Motor neuron (in vitro differentiated cells): ENCODE data around the gene COL25A1. TPM values are rescaled to one million over a fixed set of nuclear protein-coding genes. Genes with fewer than 3 reads are reported as not detected.
"Not testable (repeated sequence)": the region's sequence is repeated elsewhere in the genome, so short reads cannot be mapped to it uniquely, and the experiment has no call there.

Experiments used
- ATAC-seq, 8 experiments: fragments of 200-7000 bp; cut with Tn5 transposase; replicated peaks in 6 of 8; 2 replicates each; pipeline ENCODE4 v1.8.0; 2021; ENCODE audit warnings: mild to moderate bottlenecking in 8 of 8, moderate library complexity in 8 of 8
- H3K27ac ChIP-seq, 2 donors: fragments of 250-450 bp; sonication (Bioruptor Pico); 2 replicates each; pipeline ENCODE4 v1.9.0; 2021; ENCODE audit warnings: antibody characterized with exemption in 2 of 2, mild to moderate bottlenecking in 2 of 2, moderate library complexity in 1 of 2
- H3K4me1 ChIP-seq, 2 donors: fragments of 250-450 bp; sonication (Bioruptor Pico); replicated peaks in 1 of 2; 2 replicates each; pipeline ENCODE4 v1.6.1; 2021; ENCODE audit warnings: antibody characterized with exemption in 2 of 2, mild to moderate bottlenecking in 2 of 2, moderate library complexity in 1 of 2
- H3K4me3 ChIP-seq, 5 donors: fragments of 250-450 bp; sonication (Bioruptor Pico); 2 replicates each; pipeline ENCODE4 v1.9.0; 2021; ENCODE audit warnings: antibody characterized with exemption in 5 of 5, mild to moderate bottlenecking in 5 of 5, moderate library complexity in 4 of 5
- WGBS, 10 experiments: fragments of 450-650 bp; shearing (Covaris generic); methylation state at CpG; one replicate each; pipeline ENCODE4 v1.0.0; 2022; 5-methylcytosine and 5-hydroxymethylcytosine counted together
- in situ Hi-C, 9 experiments: fragments of 400-800 bp; cut with MboI; loops; one replicate each; pipeline ENCODE4 v1.15.0; 2021; ENCODE audit warnings: low sequenced_read_pairs in 9 of 9, low pct_unique_long_range_greater_than_20kb in 2 of 9; ENCODE audit not compliant: unreplicated experiment in 9 of 9
- total RNA-seq, 8 experiments: library from RNA; unstranded; fragments of 300-600 nt; gene quantifications; 2 replicates each; pipeline versions ENCODE4 v1.2.3 to v1.2.4, GENCODE V29; 2022

Gene COL25A1
- total RNA-seq, 8 experiments from 2014 or later: 1.3 to 15.1 (median 2.7) TPM

DNA sequence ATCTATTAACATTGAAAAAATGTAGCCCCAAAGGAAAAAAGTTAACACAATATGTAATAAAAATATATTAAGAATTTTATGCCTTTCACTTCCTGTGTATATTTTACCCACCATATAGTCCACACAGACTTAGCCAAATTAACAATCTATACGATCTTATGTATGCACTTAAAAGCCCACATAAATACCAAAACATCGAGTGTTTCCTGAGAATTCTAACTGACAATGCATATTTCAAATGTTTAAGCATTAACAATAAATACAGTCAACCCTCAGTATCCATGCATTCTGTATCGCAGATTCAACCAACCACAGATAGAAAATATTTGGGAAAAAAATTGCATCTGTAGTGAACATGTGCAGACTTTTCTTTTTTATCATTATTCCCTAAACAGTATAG lies 226.8 kb downstream of the COL25A1 start:
- Histone ChIP-seq H3K4me1 (peaks cover 6 to 11% of the 10 kb centered on the region in 2 donors), H3K27ac (no peak overlapping the region), H3K4me3 (no peak overlapping the region)
- WGBS, 10 experiments: 53 to 100% (median 89%) methylated on average over 2 to 3 of the region's 3 CpGs
- in situ Hi-C loops: no loop called here
- no peak for ATAC-seq

DNA sequence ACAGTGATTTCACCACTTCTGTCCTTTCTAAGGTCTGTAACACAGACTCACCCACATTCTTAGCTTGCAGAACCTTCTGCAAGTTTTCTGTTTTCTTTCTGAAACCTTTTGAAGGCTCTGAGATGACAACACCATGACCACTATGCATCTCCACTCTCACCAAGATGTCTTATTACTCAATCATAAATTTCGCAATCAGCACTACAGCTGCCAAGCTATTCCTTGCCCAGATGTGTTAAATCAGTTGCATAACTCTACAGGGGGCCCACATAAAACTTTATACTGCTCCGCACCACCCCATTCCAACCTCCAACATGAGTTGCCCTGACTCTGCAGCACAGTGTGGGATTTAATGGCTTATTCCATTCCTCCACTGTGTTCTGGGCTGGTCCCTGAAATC lies 229.9 kb downstream of the COL25A1 start:
- Histone ChIP-seq H3K4me1 (no peaks in the 10 kb centered on the region), H3K4me3 (no peak overlapping the region), H3K27ac (no peak overlapping the region)
- WGBS, 10 experiments: 6 to 100% (median 52%) methylated on average over 1 to 2 of the region's 2 CpGs; no CpG with 5 or more reads in 4 of the 10 experiments
- peak in 3 of 8 experiments; percentile 67 to 95 (median 94) for ATAC-seq
- in situ Hi-C loops: no loop called here

DNA sequence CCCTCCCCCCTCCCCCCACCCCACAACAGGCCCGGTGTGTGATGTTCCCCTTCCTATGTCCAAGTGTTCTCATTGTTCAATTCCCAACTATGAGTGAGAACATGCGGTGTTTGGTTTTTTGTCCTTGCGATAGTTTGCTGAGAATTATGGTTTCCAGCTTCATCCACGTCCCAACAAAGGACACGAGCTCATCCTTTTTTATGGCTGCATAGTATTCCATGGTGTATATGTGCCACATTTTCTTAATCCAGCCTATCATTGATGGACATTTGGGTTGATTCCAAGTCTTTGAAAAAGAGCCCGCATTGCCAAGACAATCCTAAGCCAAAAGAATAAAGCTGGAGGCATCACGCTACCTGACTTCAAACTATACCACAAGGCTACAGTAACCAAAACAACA lies 231.8 kb downstream of the COL25A1 start:
- not testable (repeated sequence) for H3K27ac ChIP-seq
- WGBS, 10 experiments: 40 to 100% (median 90%) methylated on average over 1 to 5 of the region's 7 CpGs; no CpG with 5 or more reads in 5 of the 10 experiments

DNA sequence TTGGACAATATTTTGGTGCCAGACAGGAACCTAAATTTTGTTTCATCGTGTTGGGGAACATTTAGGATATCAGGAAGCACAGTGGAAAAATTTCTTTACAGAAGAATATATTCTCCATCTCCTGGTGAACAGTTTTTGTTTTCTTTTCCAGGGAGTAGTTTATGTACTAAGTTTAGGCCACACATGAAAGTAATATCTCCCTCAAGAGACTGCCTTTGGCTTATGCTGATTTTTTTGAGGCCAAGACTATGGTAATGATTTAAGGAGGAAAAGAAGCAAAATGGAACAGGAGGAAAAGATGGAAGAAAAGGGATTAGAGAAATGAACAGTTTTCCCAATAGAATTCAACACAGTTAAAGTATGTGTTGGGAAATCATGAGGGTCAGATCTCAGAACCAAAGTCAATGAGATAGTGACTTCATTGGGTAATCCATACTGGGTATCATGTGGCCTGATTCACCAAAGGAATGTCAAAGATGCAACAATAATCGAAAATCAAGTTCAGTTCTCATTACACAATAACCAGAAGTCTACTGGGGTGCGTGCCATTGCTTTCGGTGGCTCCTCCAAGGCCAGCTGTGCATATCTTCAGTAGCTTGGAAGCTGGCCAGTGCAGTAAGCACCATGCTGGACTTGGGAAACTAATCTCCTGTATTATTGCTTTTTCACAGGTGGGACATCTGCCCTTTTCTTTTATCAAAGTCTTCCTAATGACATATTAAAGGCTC lies 234.8 kb downstream of the COL25A1 start:
- ATAC-seq: peak in 3 of 8 experiments; percentile 61 to 68 (median 63)
- no peak overlapping the region for H3K4me3 ChIP-seq
- 0 to 100% (median 82%) methylated on average over 1 to 4 of the region's 4 CpGs for WGBS, 10 experiments
- in situ Hi-C loops: no loop called here
- H3K27ac ChIP-seq: no peak overlapping the region
- H3K4me1 ChIP-seq: no peaks in the 10 kb centered on the region

More for the DNA sequence above, 231.8 kb downstream of the COL25A1 start:
- ATAC-seq, H3K4me3 ChIP-seq, H3K4me1 ChIP-seq, in situ Hi-C loops: not testable (repeated sequence)

DNA sequence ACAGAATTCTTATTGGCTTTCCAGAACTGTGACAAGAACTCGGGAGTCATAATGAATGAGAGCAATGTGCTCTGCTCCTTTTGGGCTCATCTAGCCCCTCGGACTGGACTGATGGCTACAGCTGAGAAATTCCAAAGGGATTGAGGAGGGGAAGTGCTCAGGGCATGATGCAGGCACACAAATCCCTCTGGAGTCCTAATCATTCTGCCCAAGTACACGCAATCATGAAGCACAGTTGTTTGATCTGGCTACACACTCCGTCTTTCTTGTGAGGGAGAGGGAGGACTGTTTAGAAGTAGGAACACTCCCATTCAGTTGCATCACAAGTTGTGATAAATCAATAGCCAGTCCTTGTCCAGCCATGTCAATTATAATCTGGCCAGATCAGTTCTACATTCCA lies 237.5 kb downstream of the COL25A1 start:
- H3K4me3 ChIP-seq: no peak overlapping the region
- whole genome bisulfite sequencing, 10 experiments: 77 to 100% (median 87%) methylated on average over 1 to 4 of the region's 4 CpGs; no CpG with 5 or more reads in 4 of the 10 experiments
- no peak overlapping the region for H3K27ac ChIP-seq
- in situ Hi-C loops: no loop called here
- ATAC-seq: no peak
- H3K4me1 ChIP-seq: no peaks in the 10 kb centered on the region

DNA sequence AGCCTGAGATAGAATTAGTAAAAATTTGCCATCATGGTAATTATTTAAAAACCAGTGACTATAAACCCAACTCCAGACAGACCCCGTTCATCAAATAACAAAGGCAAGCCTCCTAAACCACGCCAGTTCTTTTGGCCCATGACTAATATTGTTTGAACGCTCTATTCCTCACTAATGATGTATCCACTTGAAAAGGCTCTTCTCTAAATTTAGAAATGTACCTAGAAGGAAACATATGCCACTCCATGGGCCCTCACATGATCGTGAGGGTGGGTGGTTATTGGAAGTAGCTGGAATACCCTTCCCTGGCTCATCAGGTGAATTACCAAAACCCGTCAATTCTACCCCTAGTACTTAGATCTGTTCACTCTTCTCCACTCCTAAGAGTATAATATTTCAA lies 249.2 kb downstream of the COL25A1 start:
- ATAC-seq: no peak
- Histone ChIP-seq H3K27ac (no peak overlapping the region), H3K4me1 (no peaks in the 10 kb centered on the region), H3K4me3 (no peak overlapping the region)
- 55 to 100% (median 85%) methylated on average over 2 to 5 of the region's 5 CpGs; no CpG with 5 or more reads in 2 of the 10 experiments for WGBS, 10 experiments
- in situ Hi-C loops: no loop called here

DNA sequence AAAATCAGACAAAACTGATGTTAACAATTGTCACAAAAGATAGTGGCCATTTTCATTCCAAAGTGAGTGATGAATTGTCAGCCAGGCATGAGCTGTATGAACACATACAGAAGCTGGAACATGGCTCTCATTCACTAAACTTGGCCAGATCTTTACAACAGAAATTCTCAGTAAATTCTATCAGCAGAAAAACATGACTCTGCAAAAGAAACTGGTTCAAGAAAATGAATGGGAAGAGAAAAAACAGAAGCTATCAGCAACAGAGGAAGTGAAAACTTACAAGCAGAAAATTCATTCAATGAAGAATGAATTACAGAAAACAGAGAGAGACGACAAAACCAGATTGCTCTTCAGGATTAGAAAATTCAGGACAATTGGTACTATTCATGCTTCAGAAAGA lies 249.6 kb downstream of the COL25A1 start:
- 71 to 100% (median 100%) methylated on average over 1 of the region's 1 CpG; no CpG with 5 or more reads in 1 of the 10 experiments for WGBS, 10 experiments
- in situ Hi-C loops: no loop called here
- ATAC-seq: no peak
- no peaks in the 10 kb centered on the region for H3K4me1 ChIP-seq
- H3K27ac ChIP-seq: no peak overlapping the region
- H3K4me3 ChIP-seq: no peak overlapping the region

DNA sequence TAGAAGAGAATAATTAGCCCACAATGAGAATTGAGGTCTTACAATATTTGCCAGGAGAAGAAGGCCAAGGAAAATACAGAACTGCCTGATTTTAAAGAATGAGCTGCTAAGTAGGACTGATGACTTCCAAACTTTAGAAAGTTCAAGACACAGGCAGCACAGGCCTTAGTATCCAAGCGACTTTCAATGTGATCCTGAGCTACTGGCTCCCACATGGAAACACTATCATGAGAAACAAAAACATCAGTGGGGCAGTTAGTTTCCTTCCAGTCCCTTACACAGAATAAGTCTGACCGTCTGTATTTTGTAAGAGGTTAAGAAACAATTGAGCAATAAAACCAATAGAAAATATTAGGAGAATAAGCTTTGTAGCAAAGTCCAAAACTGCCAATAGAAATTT lies 251.4 kb downstream of the COL25A1 start:
- WGBS, 10 experiments: 17 to 100% (median 80%) methylated on average over 1 to 2 of the region's 2 CpGs
- no peak for ATAC-seq
- H3K4me1 ChIP-seq: no peaks in the 10 kb centered on the region
- no peak overlapping the region for H3K4me3 ChIP-seq
- no peak overlapping the region for H3K27ac ChIP-seq
- in situ Hi-C loops: no loop called here

DNA sequence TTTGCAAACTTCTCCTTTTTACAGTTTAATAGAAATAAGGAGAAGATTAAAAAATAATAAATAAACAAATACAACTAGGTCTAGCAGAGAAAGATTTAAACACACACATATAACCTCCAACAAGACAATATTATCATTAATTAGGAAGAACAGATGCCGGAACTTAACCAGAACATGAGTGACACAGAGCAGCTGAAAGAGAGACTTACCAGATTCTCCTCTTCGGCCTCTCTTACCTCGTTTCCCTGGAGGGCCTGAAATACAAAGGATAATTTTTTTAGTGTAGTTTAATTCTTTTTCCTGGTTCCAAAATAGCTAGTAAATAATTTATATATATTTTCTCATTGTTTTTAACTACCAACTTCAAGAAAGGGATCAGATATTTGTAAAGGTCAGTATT lies 252.5 kb downstream of the COL25A1 start:
- no peaks in the 10 kb centered on the region for H3K4me1 ChIP-seq
- WGBS, 10 experiments: 78 to 100% (median 96%) methylated on average over 1 to 3 of the region's 3 CpGs; no CpG with 5 or more reads in 1 of the 10 experiments
- H3K27ac ChIP-seq: no peak overlapping the region
- ATAC-seq: no peak
- in situ Hi-C loops: no loop called here
- H3K4me3 ChIP-seq: no peak overlapping the region

DNA sequence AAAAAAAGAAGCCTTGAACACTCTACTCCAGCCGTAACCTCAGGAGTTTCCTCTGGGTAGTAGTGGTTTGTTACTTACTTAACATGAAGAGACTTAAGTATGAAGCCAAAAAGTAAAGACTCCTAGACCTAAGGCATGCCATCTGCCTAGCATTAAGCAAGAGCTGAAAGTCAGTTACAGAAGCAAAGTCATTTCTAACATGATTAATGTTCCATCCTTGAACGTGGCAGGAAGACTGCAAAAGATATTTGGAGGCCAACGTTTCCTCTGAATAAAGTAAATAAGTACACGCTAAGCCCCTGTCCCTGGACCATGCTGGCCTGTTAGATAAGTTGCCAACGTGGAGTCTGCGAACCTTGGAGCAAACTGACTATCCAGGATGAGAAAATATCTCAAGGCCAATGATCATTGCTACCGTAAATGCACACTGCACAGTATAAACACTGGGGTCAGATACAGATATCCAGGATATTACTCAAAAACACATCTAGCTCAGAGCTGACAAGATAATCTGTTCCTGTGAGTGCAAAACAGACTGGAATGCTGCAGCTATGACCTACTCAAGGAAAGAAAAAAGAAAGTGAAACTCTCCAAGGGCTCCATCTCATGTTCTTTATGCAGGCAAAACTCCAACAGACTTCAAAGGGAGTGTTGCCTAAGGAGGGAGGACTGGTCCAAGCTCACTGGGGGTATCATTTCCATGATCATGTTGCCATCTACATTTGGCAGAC lies 255.8 kb downstream of the COL25A1 start:
- Histone ChIP-seq H3K4me1 (no peaks in the 10 kb centered on the region), H3K27ac (no peak overlapping the region), H3K4me3 (no peak overlapping the region)
- in situ Hi-C loops: no loop called here
- 16 to 89% (median 80%) methylated on average over 2 to 7 of the region's 7 CpGs for WGBS, 10 experiments
- peak in 3 of 8 experiments; percentile 97 to 99 (median 98) for ATAC-seq

DNA sequence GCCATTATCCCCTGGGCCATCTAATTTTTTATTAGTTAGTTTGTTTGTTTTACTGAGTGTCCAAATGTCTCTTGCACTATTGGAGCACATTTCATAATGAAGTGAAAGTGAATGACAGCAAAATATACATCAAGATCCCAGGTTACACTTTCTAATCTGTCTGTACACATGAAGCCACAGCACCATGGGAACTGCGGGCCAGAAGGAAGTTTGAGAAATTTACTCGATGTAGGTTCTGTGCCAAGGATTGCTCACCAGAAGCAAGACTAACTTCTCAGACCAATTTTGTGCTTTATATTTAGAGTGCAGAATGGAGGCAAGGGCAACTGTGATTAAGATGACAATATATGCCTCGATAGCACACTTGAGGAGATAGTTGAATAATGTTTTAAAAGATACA lies 258.0 kb downstream of the COL25A1 start:
- 74 to 100% (median 84%) methylated on average over 1 to 3 of the region's 3 CpGs; no CpG with 5 or more reads in 2 of the 10 experiments for WGBS, 10 experiments
- ATAC-seq: no peak
- Histone ChIP-seq H3K27ac (no peak overlapping the region), H3K4me1 (no peaks in the 10 kb centered on the region), H3K4me3 (no peak overlapping the region)
- in situ Hi-C loops: no loop called here

DNA sequence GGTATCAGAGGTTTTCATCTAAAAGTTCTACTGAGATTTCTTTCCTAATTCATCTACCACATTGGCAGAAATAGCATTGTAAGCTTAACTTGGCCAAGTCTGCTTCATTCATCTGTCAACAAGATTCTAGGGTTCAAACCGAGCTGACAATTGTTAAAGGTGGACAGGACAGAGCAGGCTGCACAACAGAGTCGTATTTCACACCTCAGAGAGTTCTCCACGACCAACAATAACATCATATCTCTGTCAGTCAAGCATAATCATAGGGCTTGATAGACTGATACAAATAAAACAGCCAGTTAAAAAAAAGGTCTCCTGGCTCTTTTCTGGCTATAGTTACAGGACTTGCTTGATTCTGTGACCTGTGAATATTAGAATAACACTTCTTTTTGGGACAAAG lies 259.2 kb downstream of the COL25A1 start:
- 32 to 83% (median 58%) methylated on average over 1 to 3 of the region's 3 CpGs; no CpG with 5 or more reads in 2 of the 10 experiments for WGBS, 10 experiments
- no peak overlapping the region for H3K27ac ChIP-seq
- no peak overlapping the region for H3K4me3 ChIP-seq
- no peaks in the 10 kb centered on the region for H3K4me1 ChIP-seq
- in situ Hi-C loops: no loop called here
- no peak for ATAC-seq

DNA sequence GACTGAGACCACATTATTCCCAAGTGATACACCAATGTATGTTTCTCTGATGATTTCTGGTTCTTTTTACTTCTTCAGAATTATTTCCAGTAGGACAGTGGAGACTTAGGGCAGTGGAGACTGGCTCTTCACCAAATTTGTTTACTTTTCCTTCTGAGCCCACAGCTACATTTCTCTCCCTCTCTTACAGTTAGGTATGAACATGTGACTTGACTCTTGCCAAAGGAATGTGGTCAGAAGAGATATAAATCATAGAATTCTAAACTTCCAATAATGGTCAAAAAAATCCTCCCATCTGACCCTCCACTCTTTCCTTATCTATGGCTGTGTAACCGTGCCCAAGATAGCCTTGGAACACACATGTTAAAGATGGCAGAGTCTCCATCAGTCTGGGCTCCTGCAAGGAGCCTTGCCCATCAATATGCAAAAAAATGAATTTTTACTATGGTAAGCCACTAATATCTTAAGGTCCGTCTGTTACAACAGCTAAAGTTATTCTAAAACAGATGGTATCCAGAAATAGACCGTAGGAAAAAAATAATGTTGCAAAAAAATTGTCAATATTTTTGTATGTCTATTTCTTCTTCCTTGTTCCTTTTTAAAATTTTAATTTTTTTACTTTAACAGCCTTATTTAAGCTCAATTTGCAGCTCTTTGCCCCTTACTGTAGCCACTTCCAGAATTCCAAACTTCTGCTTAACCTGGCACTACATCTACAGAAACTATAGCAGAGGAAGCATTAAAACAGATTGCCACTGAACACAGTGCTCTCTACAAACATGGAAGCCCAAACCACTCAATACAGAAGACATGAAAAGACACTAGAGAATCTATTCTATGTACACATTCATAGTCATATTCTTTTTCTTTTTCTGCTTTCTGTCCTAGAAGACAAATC lies 260.7 kb downstream of the COL25A1 start:
- in situ Hi-C loops: no loop called here
- H3K27ac ChIP-seq: no peak overlapping the region
- H3K4me3 ChIP-seq: no peak overlapping the region
- no peak for ATAC-seq
- WGBS, 10 experiments: 58 to 100% (median 96%) methylated on average over 2 to 3 of the region's 3 CpGs; no CpG with 5 or more reads in 1 of the 10 experiments
- H3K4me1 ChIP-seq: peaks cover 0 to 1% of the 10 kb centered on the region in 2 donors
